ENCODE results near the gene GUCA1C. TPM values are rescaled to one million over a fixed set of nuclear protein-coding genes. Genes with fewer than 3 reads are reported as not detected.

GUCA1C gene
- total and polyA plus RNA-seq, 10 donors = not detected

GRCh38 chr3:108936924-108937689 is 16.6 kb downstream of the GUCA1C start:
- 75 to 91% (median 81%) methylated on average over 8 of the region's 8 CpGs for WGBS, 5 donors
- intact Hi-C loops (cut with DNase I; ENCODE audit: low total_unique reads) = no loop called here

DNA sequence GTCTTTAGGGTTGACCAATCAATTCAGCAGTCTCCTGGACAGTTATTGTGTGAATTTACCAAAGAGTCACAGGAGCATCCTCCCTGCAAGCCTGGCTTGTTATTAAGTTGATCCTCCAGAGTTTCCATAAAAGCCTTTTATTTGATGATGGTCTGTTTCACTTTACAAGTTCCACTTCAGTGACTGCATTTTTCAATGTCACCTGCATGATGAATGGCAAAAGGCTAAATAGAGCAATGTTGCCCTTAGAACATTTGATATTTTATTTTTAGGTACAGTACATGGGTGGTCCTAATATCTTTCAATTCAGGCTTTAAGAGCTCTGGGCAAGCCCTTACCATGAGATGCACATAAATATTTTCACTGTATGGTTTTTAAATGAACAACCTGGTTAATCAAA is 22.6 kb downstream of the GUCA1C start:
- TF ChIP-seq, protein P1, sequence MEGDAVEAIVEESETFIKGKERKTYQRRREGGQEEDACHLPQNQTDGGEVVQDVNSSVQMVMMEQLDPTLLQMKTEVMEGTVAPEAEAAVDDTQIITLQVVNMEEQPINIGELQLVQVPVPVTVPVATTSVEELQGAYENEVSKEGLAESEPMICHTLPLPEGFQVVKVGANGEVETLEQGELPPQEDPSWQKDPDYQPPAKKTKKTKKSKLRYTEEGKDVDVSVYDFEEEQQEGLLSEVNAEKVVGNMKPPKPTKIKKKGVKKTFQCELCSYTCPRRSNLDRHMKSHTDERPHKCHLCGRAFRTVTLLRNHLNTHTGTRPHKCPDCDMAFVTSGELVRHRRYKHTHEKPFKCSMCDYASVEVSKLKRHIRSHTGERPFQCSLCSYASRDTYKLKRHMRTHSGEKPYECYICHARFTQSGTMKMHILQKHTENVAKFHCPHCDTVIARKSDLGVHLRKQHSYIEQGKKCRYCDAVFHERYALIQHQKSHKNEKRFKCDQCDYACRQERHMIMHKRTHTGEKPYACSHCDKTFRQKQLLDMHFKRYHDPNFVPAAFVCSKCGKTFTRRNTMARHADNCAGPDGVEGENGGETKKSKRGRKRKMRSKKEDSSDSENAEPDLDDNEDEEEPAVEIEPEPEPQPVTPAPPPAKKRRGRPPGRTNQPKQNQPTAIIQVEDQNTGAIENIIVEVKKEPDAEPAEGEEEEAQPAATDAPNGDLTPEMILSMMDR (IDR thresholded peaks at IDR 0.05 in 8 of 11, conservative IDR thresholded peaks at IDR 0.05 in 3 of 11) = no peak
- TF ChIP-seq POLR2A (IDR thresholded peaks at IDR 0.05) (no peak), POLR2AphosphoS5 (IDR thresholded peaks at IDR 0.05) (no peak)
- DNase-seq = no peak
- intact Hi-C loops (cut with DNase I; ENCODE audit: low total_unique reads) = no loop called here

More at GRCh38 chr3:108936924-108937689, 16.6 kb downstream of the GUCA1C start:
- H3K4me3 ChIP-seq = no peak overlapping the region
- H3K27me3 ChIP-seq (replicated peaks in 1 of 7) = peaks cover 0 to 4% (median 0%) of the 10 kb centered on the region in 7 donors
- no peak for DNase-seq
- no peak overlapping the region for H3K27ac ChIP-seq
- TF ChIP-seq, protein P1 (IDR thresholded peaks at IDR 0.05 in 8 of 11, conservative IDR thresholded peaks at IDR 0.05 in 3 of 11) = no peak
- TF ChIP-seq POLR2A (IDR thresholded peaks at IDR 0.05) (no peak), POLR2AphosphoS5 (IDR thresholded peaks at IDR 0.05) (no peak)
- H3K9me3 ChIP-seq = peaks cover 0 to 4% (median 0%) of the 10 kb centered on the region in 8 donors
- H3K36me3 ChIP-seq = no peaks in the 10 kb centered on the region
- H3K4me1 ChIP-seq = no peaks in the 10 kb centered on the region

DNA sequence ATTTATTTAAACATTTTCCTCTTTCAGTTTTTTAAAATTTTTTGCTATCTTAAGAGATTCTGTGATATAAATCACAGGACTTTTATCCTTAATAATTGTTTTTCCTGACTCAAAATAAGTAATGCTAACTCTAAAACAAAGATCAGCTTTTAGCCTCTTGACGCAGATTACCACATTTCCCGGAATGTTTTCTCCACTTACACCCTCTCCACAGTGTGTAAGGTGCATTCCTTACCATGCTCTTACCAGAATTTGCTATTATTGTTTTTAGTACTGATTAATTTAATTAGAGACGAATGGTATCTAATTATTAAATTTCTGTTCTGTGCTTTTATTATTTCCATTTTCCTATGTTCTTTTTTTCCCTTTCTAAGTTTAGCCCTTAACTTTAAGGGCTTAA is 34.8 kb downstream of the GUCA1C start:
- H3K27ac ChIP-seq = no peak overlapping the region
- H3K27me3 ChIP-seq (replicated peaks in 1 of 7) = peaks cover 0 to 7% (median 0%) of the 10 kb centered on the region in 7 donors
- H3K9me3 ChIP-seq = no peaks in the 10 kb centered on the region
- TF ChIP-seq POLR2AphosphoS5 (IDR thresholded peaks at IDR 0.05) (no peak), POLR2A (IDR thresholded peaks at IDR 0.05) (no peak)
- TF ChIP-seq, protein P1 (IDR thresholded peaks at IDR 0.05 in 8 of 11, conservative IDR thresholded peaks at IDR 0.05 in 3 of 11) = no peak
- 89 to 96% (median 91%) methylated on average over 3 of the region's 3 CpGs for whole genome bisulfite sequencing, 5 donors
- peaks cover 0 to 6% (median 0%) of the 10 kb centered on the region in 6 donors for H3K4me1 ChIP-seq
- no peak overlapping the region for H3K4me3 ChIP-seq
- no peaks in the 10 kb centered on the region for H3K36me3 ChIP-seq
- no peak for DNase-seq
- intact Hi-C loops (cut with DNase I; ENCODE audit: low total_unique reads) = loop anchor here (5.0 kb wide), 1 partner anchor 257 kb away; no protein-coding TSS in a partner anchor

More for the DNA sequence above, 22.6 kb downstream of the GUCA1C start:
- Histone ChIP-seq H3K36me3 (no peaks in the 10 kb centered on the region), H3K27ac (no peak overlapping the region), H3K4me3 (no peak overlapping the region), H3K27me3 (replicated peaks in 1 of 7) (peaks cover 0 to 9% (median 0%) of the 10 kb centered on the region in 7 donors), H3K9me3 (peaks cover 0 to 24% (median 8%) of the 10 kb centered on the region in 8 donors), H3K4me1 (no peaks in the 10 kb centered on the region)

All from spleen (tissue), 11 donors.